ENCODE measurements around the gene MPRIP. TPM values are rescaled to one million over a fixed set of nuclear protein-coding genes. Genes with fewer than 3 reads are reported as not detected.

MPRIP gene
- total RNA-seq, 2 experiments from 2014 or later, result 210 to 239 TPM

- ATAC-seq (ENCODE audit: low read depth) (no peak), DNase-seq (no peak)
- Mint-ChIP-seq H3K36me3 (peaks cover 3% of the 10 kb centered on the region), H3K9me3 (no peaks in the 10 kb centered on the region), H3K4me3 (no peak overlapping the region), H3K4me1 (peaks cover 23% of the 10 kb centered on the region), H3K27ac (no peak overlapping the region), H3K27me3 (no peaks in the 10 kb centered on the region)
- POLR2A ChIA-PET, result no interaction called here
These were observed 12.4 kb downstream of the MPRIP start for GRCh38 chr17:17054636-17055035.

DNA sequence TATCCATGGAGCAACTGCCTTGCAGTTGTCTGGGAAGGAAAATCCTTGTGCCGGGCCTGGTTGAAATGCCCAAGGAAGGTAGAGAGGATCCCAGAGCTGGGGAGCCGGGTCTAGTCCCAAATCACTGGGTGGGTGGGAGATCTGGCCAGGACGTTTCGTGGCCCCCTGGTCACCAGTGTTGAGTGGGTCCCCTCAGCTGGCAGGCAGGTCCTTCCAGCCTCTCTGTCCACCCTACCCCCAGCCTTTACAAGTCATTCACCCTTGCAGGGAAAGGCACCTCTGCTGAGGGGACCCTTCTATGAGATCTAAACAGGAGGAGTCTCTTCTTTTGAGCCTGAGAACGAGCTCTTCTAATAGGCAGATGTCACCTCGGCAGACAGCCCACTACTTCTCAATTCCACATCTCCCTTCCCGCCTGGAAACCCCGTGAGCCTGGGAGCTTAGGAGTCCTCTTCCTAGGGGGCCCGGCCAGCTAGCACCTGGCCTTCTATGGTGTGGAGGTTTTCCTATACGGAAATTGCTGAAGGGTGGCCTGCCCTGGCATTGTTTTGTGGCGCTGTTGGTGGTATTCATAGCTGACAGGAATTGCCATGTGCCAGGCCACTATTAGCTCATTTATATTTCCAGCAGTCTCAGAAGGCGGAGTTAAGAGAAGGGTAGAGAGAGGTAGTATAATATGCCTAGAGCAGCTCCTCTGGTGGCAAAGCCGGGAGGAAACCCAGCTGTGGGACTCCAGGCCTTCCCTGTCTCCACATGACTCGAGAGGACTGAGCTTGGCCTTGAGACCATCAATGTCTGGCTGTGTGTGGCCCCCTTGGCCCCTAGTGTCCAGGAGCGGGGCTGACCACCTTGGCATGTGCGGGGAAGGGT lies 13.3 kb downstream of the MPRIP start:
- Mint-ChIP-seq H3K27me3 (no peaks in the 10 kb centered on the region), H3K27ac (no peak overlapping the region), H3K4me1 (peaks cover 21% of the 10 kb centered on the region), H3K36me3 (peaks cover 3% of the 10 kb centered on the region), H3K9me3 (no peaks in the 10 kb centered on the region), H3K4me3 (no peak overlapping the region)
- DNase-seq (no peak), ATAC-seq (ENCODE audit: low read depth) (no peak)
- POLR2A ChIA-PET, result no interaction called here

DNA sequence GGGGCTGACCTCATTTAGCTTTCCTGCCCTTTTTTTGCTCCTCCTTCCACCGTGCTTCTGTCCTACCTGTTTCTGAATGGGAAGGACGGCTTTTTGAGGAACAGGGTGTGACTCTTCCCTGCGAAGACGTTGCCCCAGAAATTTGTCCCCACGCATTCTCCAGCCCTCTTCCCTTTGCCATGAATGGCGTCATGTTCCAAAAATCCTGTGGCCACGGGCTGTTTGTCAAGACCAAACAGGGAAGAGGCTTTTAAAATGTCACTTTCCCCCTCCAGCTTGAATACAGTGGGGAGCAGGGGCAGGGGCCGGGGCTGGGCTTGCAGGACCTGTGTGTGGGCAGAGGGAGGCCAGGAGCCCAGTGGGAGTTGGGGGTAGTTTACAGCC lies 13.9 kb downstream of the MPRIP start:
- no peak for ATAC-seq (ENCODE audit: low read depth)
- Mint-ChIP-seq H3K36me3 (no peaks in the 10 kb centered on the region), H3K4me3 (no peak overlapping the region), H3K9me3 (no peaks in the 10 kb centered on the region), H3K27me3 (no peaks in the 10 kb centered on the region), H3K27ac (no peak overlapping the region), H3K4me1 (peaks cover 15% of the 10 kb centered on the region)
- POLR2A ChIA-PET, result no interaction called here
- no peak for DNase-seq

DNA sequence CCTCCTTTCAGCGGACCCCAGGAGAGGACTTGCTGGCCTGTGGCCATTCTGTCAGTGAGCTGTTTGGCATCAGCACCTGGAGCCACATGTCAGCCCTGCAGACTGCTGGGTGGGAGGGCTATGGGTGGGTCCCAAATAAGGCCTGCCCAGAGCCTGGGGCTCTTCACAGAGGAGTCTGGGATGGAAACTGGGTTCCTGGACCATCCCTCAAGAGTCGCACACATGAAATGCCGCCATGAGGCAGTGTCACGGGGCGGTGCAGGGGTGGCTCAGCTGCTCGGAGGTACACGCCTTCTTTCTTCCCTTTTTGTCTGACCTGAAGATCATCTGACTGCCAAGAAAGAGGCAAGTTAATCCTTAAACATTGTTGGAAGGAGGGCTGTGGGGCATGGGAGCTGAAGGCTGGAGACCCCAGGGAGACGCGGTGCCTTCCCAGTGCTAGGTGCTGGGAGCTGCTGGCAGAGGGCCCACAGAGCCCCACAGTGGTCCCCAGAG lies 14.8 kb downstream of the MPRIP start:
- Mint-ChIP-seq H3K9me3 (no peaks in the 10 kb centered on the region), H3K27me3 (no peaks in the 10 kb centered on the region), H3K4me1 (peaks cover 13% of the 10 kb centered on the region), H3K36me3 (no peaks in the 10 kb centered on the region), H3K4me3 (no peak overlapping the region), H3K27ac (no peak overlapping the region)
- DNase-seq (no peak), ATAC-seq (ENCODE audit: low read depth) (no peak)
- POLR2A ChIA-PET, result no interaction called here

- ATAC-seq (ENCODE audit: low read depth), result no peak
- H3K36me3 Mint-ChIP-seq, result peaks cover 2% of the 10 kb centered on the region
- no peak overlapping the region for H3K4me3 Mint-ChIP-seq
- no peak overlapping the region for H3K27ac Mint-ChIP-seq
- peaks cover 11% of the 10 kb centered on the region for H3K4me1 Mint-ChIP-seq
- no peaks in the 10 kb centered on the region for H3K27me3 Mint-ChIP-seq
- DNase-seq, result no peak
- no peaks in the 10 kb centered on the region for H3K9me3 Mint-ChIP-seq
- POLR2A ChIA-PET, result no interaction called here
These were observed 16.0 kb downstream of the MPRIP start for GRCh38 chr17:17058304-17058703.

GRCh38 chr17:17059301-17059890 lies 17.1 kb downstream of the MPRIP start:
- Mint-ChIP-seq H3K27ac (no peak overlapping the region), H3K4me1 (peaks cover 13% of the 10 kb centered on the region), H3K27me3 (no peaks in the 10 kb centered on the region), H3K9me3 (no peaks in the 10 kb centered on the region), H3K4me3 (no peak overlapping the region), H3K36me3 (peaks cover 3% of the 10 kb centered on the region)
- POLR2A ChIA-PET, result no interaction called here
- DNase-seq (no peak), ATAC-seq (ENCODE audit: low read depth) (no peak)

GRCh38 chr17:17060001-17060922 lies 18.0 kb downstream of the MPRIP start:
- Mint-ChIP-seq H3K36me3 (peaks cover 4% of the 10 kb centered on the region), H3K4me1 (peaks cover 15% of the 10 kb centered on the region), H3K9me3 (no peaks in the 10 kb centered on the region), H3K27me3 (no peaks in the 10 kb centered on the region), H3K4me3 (no peak overlapping the region), H3K27ac (no peak overlapping the region)
- POLR2A ChIA-PET, result no interaction called here
- peak; percentile 20 for DNase-seq
- no peak for ATAC-seq (ENCODE audit: low read depth)

DNA sequence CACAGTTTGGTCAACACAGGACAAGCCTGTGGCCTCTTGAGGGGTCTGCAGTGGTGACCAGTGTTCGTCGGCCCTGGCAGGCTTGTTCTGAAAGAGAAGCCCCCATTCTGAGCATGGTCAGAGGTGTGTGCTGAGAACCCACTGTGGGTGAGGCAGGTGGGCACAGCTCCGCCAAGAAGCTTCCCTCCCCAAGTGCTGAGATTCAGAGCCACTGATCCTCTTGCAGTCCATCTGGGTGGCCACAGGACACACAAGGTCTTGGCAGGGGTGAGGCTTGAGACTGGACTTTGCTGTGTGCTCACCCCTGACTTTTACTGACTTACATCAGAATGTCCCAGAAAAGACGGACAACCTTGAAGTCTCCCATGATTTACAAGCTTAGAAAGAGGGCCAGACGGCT lies 18.7 kb downstream of the MPRIP start:
- POLR2A ChIA-PET, result no interaction called here
- Mint-ChIP-seq H3K9me3 (no peaks in the 10 kb centered on the region), H3K4me1 (peaks cover 19% of the 10 kb centered on the region), H3K27ac (no peak overlapping the region), H3K27me3 (no peaks in the 10 kb centered on the region), H3K36me3 (peaks cover 7% of the 10 kb centered on the region), H3K4me3 (no peak overlapping the region)
- DNase-seq (peak; percentile 15), ATAC-seq (ENCODE audit: low read depth) (no peak)

GRCh38 chr17:17061516-17061915 lies 19.3 kb downstream of the MPRIP start:
- POLR2A ChIA-PET, result no interaction called here
- Mint-ChIP-seq H3K9me3 (no peaks in the 10 kb centered on the region), H3K4me1 (peaks cover 21% of the 10 kb centered on the region), H3K4me3 (no peak overlapping the region), H3K27me3 (no peaks in the 10 kb centered on the region), H3K27ac (no peak overlapping the region), H3K36me3 (peaks cover 7% of the 10 kb centered on the region)
- ATAC-seq (ENCODE audit: low read depth), result no peak
- no peak for DNase-seq

DNA sequence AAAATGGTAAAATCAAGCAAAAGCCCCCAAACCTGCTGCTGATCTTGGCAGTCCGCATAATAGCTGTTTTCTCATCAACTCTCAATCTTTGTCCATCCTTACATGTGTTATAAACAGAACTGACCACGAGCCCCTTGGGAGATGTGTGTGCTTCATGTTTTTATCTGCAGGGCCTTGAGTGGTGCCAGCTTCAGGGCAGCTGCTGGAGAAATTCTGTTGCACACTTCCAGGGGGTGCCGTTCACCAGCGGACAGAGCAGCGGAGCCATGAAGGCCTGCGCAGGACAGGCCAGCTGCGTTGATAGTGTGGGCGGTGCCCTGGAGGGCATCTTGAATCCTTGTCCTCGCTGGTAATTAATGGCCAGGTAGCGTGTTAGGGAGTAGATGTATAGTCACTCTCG lies 20.1 kb downstream of the MPRIP start:
- Mint-ChIP-seq H3K4me3 (no peak overlapping the region), H3K36me3 (peaks cover 8% of the 10 kb centered on the region), H3K27ac (no peak overlapping the region), H3K4me1 (peaks cover 24% of the 10 kb centered on the region), H3K9me3 (no peaks in the 10 kb centered on the region), H3K27me3 (no peaks in the 10 kb centered on the region)
- ATAC-seq (ENCODE audit: low read depth) (no peak), DNase-seq (no peak)
- POLR2A ChIA-PET, result no interaction called here

- H3K4me1 Mint-ChIP-seq, result peaks cover 25% of the 10 kb centered on the region
These were observed 20.6 kb downstream of the MPRIP start for GRCh38 chr17:17062866-17063265.

DNA sequence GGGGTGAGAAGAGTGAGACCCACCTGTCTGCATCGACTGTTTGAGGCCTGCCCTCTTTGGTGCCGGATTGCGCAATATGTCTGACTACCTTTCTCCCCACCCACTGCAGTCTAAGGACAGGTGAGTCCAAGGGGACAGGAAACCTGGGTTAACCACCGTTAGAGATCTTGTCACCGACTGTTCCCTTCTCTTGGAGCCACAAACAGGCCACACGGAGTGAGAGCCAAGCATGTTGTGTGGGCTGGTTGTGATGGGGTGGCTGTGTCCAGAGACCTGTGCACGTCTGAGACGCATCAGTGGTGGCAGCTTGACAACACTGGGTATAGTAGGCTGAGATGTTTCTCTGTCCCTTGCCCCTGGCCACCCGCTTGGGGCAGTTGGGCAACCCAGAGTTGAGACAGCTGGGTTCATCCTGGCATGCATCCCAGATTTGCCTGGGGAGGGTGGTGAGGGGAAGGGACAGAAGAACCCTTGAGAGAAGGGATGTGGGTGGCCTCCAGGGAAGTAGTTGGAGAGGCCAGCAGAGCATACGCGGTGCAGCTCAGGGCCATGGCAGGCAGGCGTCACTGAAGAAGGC lies 21.4 kb downstream of the MPRIP start:
- no peak for ATAC-seq (ENCODE audit: low read depth)
- Mint-ChIP-seq H3K36me3 (peaks cover 10% of the 10 kb centered on the region), H3K27ac (no peak overlapping the region), H3K27me3 (no peaks in the 10 kb centered on the region), H3K9me3 (no peaks in the 10 kb centered on the region), H3K4me1 (peaks cover 25% of the 10 kb centered on the region), H3K4me3 (no peak overlapping the region)
- POLR2A ChIA-PET, result no interaction called here
- DNase-seq, result no peak

More at GRCh38 chr17:17062866-17063265, 20.6 kb downstream of the MPRIP start:
- Mint-ChIP-seq H3K27me3 (no peaks in the 10 kb centered on the region), H3K4me3 (no peak overlapping the region), H3K36me3 (peaks cover 9% of the 10 kb centered on the region), H3K27ac (peak overlapping the region; percentile 3), H3K9me3 (no peaks in the 10 kb centered on the region)
- POLR2A ChIA-PET, result no interaction called here
- ATAC-seq (ENCODE audit: low read depth) (no peak), DNase-seq (no peak)

- peaks cover 10% of the 10 kb centered on the region for H3K36me3 Mint-ChIP-seq
- no peak overlapping the region for H3K27ac Mint-ChIP-seq
- DNase-seq, result no peak
- no peaks in the 10 kb centered on the region for H3K9me3 Mint-ChIP-seq
- POLR2A ChIA-PET, result no interaction called here
- H3K4me3 Mint-ChIP-seq, result no peak overlapping the region
- H3K27me3 Mint-ChIP-seq, result no peaks in the 10 kb centered on the region
- H3K4me1 Mint-ChIP-seq, result peaks cover 25% of the 10 kb centered on the region
- ATAC-seq (ENCODE audit: low read depth), result no peak
These were observed 22.1 kb downstream of the MPRIP start for GRCh38 chr17:17064322-17064721.
